ENCODE measurements around the gene HSPA14. TPM values are rescaled to one million over a fixed set of nuclear protein-coding genes. Genes with fewer than 3 reads are reported as not detected.

HSPA14 gene
- total RNA-seq, 1 experiment from 2014 or later: 41.0 TPM

GRCh38 chr10:14821635-14822375 is 16.3 kb upstream of the HSPA14 start:
- Histone ChIP-seq H3K27ac (ENCODE audit: insufficient read length, low read depth, low read length) (no peak overlapping the region), H3K79me1 (ENCODE audit: insufficient read depth, low read depth, low read length, poor library complexity, severe bottlenecking) (no peaks in the 10 kb centered on the region), H4K8ac (replicated peaks; ENCODE audit: insufficient read length, low read depth, low read length) (no peak overlapping the region), H3K9me3 (ENCODE audit: control insufficient read depth, low read depth, low read length) (no peaks in the 10 kb centered on the region), H3T11ph (ENCODE audit: low read length) (no peak overlapping the region), H4K20me1 (ENCODE audit: control insufficient read depth, insufficient read depth, insufficient read length) (no peaks in the 10 kb centered on the region), H2BK15ac (ENCODE audit: low read depth, low read length) (no peak overlapping the region), H3K4me1 (ENCODE audit: insufficient read depth, low read length) (no peaks in the 10 kb centered on the region), H3K56ac (ENCODE audit: insufficient read length, low read depth, low read length) (no peak overlapping the region), H3K23ac (ENCODE audit: insufficient read length, low read depth, low read length) (no peak overlapping the region), H2AFZ (ENCODE audit: low read length) (no peak overlapping the region), H4K91ac (ENCODE audit: insufficient read length, low read depth, low read length) (no peak overlapping the region), H2BK12ac (ENCODE audit: insufficient read length, low read depth, low read length) (no peak overlapping the region), H2BK5ac (ENCODE audit: insufficient read length, low read length) (no peak overlapping the region), H3K14ac (ENCODE audit: insufficient read depth, low read length) (no peak overlapping the region), H3K23me2 (ENCODE audit: insufficient read length, low read depth, low read length, poor library complexity, severe bottlenecking) (no peaks in the 10 kb centered on the region), H2AK5ac (ENCODE audit: insufficient read length, low read length) (no peak overlapping the region), H3K27me3 (ENCODE audit: insufficient read depth, low read length) (no peaks in the 10 kb centered on the region), H4K5ac (ENCODE audit: insufficient read length, low read depth, low read length) (no peak overlapping the region), H3K4me2 (ENCODE audit: insufficient read depth, insufficient read length, low read length) (no peak overlapping the region), H3K9ac (ENCODE audit: extremely low read depth, insufficient read length, low read length) (no peak overlapping the region), H2BK20ac (ENCODE audit: low read depth, low read length, poor library complexity, severe bottlenecking) (no peak overlapping the region), H2BK120ac (ENCODE audit: low read depth, low read length, poor library complexity, severe bottlenecking) (no peak overlapping the region), H3K4ac (ENCODE audit: low read depth, low read length) (no peak overlapping the region), H3K18ac (ENCODE audit: insufficient read length, low read depth, low read length) (no peak overlapping the region), H3K79me2 (ENCODE audit: insufficient read depth, low read length) (no peaks in the 10 kb centered on the region)
- Mint-ChIP-seq H3K9me3 (no peaks in the 10 kb centered on the region; a peak in 1 of 5 replicates), H3K4me3 (no peak overlapping the region; a peak in 1 of 5 replicates), H3K4me1 (peaks cover 16 to 24% of the 10 kb centered on the region in 2 experiments), H3K36me3 (ENCODE audit: insufficient read depth in 1 of 3, low read depth in 3 of 3) (no peaks in the 10 kb centered on the region), H3K27ac (no peak overlapping the region), H3K27me3 (ENCODE audit: low read depth) (peaks cover 11% of the 10 kb centered on the region)
- no peak for DNase-seq
- no peak for TF ChIP-seq CTCF (conservative IDR thresholded peaks at IDR 0.05)
- no CpG with 5 or more reads among the region's 6 CpGs for WGBS (ENCODE audit: extremely low coverage, insufficient read length, low lambda C conversion rate)
